ENCODE measurements around the gene RAD23B. TPM values are rescaled to one million over a fixed set of nuclear protein-coding genes. Genes with fewer than 3 reads are reported as not detected.

The RAD23B gene
- total and polyA plus RNA-seq, 2 of the 13 experiments (the other 11 are each of a cell fraction or from before 2014, with no cell fraction given), result 133 to 156 TPM

- TF ChIP-seq HIC2 (CRISPR knock-in tag; IDR thresholded peaks at IDR 0.05; ENCODE audit: low read depth), result peak; percentile 79
- peak; percentile 56; the same call in 1 of the 2 replicates for TF ChIP-seq YEATS4 (CRISPR knock-in tag; IDR thresholded peaks at IDR 0.05; ENCODE audit: borderline replicate concordance)
- peak; percentile 91 for TF ChIP-seq ISL2 (CRISPR knock-in tag; IDR thresholded peaks at IDR 0.05)
- 0 out of 2 replicates have a peak, but pooled peaks have one; percentile 9 for TF ChIP-seq RAD21 (CRISPR knock-in tag; IDR thresholded peaks at IDR 0.05)
- TF ChIP-seq KMT2A (CRISPR knock-in tag; IDR thresholded peaks at IDR 0.05), result 0 out of 2 replicates have a peak, but pooled peaks have one; percentile 38
- TF ChIP-seq GFI1 (CRISPR knock-in tag; IDR thresholded peaks at IDR 0.05; ENCODE audit: borderline replicate concordance), result peak; percentile 96
- TF ChIP-seq ZNF660 (CRISPR knock-in tag; IDR thresholded peaks at IDR 0.05; ENCODE audit: borderline replicate concordance, low read depth), result no peak
- peak; percentile 80; the same call in 1 of the 2 replicates for TF ChIP-seq ERF (CRISPR knock-in tag; IDR thresholded peaks at IDR 0.05)
- TF ChIP-seq KMT2B (CRISPR knock-in tag; IDR thresholded peaks at IDR 0.05), result peak; percentile 28; the same call in 1 of the 2 replicates
- TF ChIP-seq PAWR (CRISPR knock-in tag; IDR thresholded peaks at IDR 0.05; ENCODE audit: borderline replicate concordance), result no peak
- TF ChIP-seq ZFP82 (CRISPR knock-in tag; IDR thresholded peaks at IDR 0.05; ENCODE audit: borderline replicate concordance), result no peak
- TF ChIP-seq ZNF205 (CRISPR knock-in tag; IDR thresholded peaks at IDR 0.05), result peak; percentile 70
- TF ChIP-seq FOSL2 (CRISPR knock-in tag; IDR thresholded peaks at IDR 0.05), result peak; percentile 91
- no peak for TF ChIP-seq ZNF768 (CRISPR knock-in tag; IDR thresholded peaks at IDR 0.05)
- TF ChIP-seq ZNF572 (CRISPR knock-in tag; IDR thresholded peaks at IDR 0.05), result no peak
- no peak for TF ChIP-seq SRSF4 (IDR thresholded peaks at IDR 0.05; ENCODE audit: low read depth, low read length, poor library complexity, severe bottlenecking)
- TF ChIP-seq ZFY (CRISPR knock-in tag; IDR thresholded peaks at IDR 0.05), result peak; percentile 65
- TF ChIP-seq ZNF335 (CRISPR knock-in tag; IDR thresholded peaks at IDR 0.05), result 0 out of 2 replicates have a peak, but pooled peaks have one; percentile 23
- TF ChIP-seq TCF7 (IDR thresholded peaks at IDR 0.05; ENCODE audit: low read depth), result peak; percentile 91
- TF ChIP-seq SOX13 (IDR thresholded peaks at IDR 0.05), result peak; percentile 76
- TF ChIP-seq SOX13 (CRISPR knock-in tag; conservative IDR thresholded peaks at IDR 0.05 in 1 of 2, IDR thresholded peaks at IDR 0.05 in 1 of 2), result peak in 1 of 2 experiments; percentile 96; a peak in 2 of 4 replicates
- no peak for TF ChIP-seq TFDP2 (CRISPR knock-in tag; IDR thresholded peaks at IDR 0.05)
- peak; percentile 98 for TF ChIP-seq TEAD3 (CRISPR knock-in tag; optimal IDR thresholded peaks at IDR 0.05; ENCODE audit: borderline replicate concordance)
- peak; percentile 94 for TF ChIP-seq DPF2 (CRISPR knock-in tag; IDR thresholded peaks at IDR 0.05; ENCODE audit: borderline replicate concordance, low read depth)
- TF ChIP-seq SOX5 (CRISPR knock-in tag; IDR thresholded peaks at IDR 0.05; ENCODE audit: borderline replicate concordance), result peak; percentile 93
- peak; percentile 95 for TF ChIP-seq FOXA1 (IDR thresholded peaks at IDR 0.05)
- peak; percentile 97 for TF ChIP-seq FOXA1 (CRISPR knock-in tag; IDR thresholded peaks at IDR 0.05)
- TF ChIP-seq MAF1 (CRISPR knock-in tag; IDR thresholded peaks at IDR 0.05; ENCODE audit: borderline replicate concordance), result no peak
- peak; percentile 94 for TF ChIP-seq RXRA (CRISPR knock-in tag; IDR thresholded peaks at IDR 0.05)
- no peak for TF ChIP-seq YY1 (IDR thresholded peaks at IDR 0.05; ENCODE audit: insufficient read depth, insufficient replicate concordance, low read depth, low read length)
- TF ChIP-seq RXRB (CRISPR knock-in tag; IDR thresholded peaks at IDR 0.05; ENCODE audit: borderline replicate concordance), result peak; percentile 95
Measured at GRCh38 chr9:107249131-107249533, 33.9 kb upstream of the RAD23B start (continued).

All from HepG2 (cell line).